LNCAP (cell line): ENCODE data around the gene PAEP.

Experiments used
- CTCF ChIP-seq: fragments of 450-650 bp; IDR thresholded peaks from 2 replicates; pipeline ENCODE4 v1.5.1; 2017; ENCODE audit warnings: mild to moderate bottlenecking

PAEP gene

GRCh38 chr9:135516132-135516860 lies 45.3 kb upstream of the PAEP start:
- TF ChIP-seq CTCF, result no peak

- no peak for TF ChIP-seq CTCF
These were observed 44.1 kb upstream of the PAEP start for GRCh38 chr9:135517407-135517822.

DNA sequence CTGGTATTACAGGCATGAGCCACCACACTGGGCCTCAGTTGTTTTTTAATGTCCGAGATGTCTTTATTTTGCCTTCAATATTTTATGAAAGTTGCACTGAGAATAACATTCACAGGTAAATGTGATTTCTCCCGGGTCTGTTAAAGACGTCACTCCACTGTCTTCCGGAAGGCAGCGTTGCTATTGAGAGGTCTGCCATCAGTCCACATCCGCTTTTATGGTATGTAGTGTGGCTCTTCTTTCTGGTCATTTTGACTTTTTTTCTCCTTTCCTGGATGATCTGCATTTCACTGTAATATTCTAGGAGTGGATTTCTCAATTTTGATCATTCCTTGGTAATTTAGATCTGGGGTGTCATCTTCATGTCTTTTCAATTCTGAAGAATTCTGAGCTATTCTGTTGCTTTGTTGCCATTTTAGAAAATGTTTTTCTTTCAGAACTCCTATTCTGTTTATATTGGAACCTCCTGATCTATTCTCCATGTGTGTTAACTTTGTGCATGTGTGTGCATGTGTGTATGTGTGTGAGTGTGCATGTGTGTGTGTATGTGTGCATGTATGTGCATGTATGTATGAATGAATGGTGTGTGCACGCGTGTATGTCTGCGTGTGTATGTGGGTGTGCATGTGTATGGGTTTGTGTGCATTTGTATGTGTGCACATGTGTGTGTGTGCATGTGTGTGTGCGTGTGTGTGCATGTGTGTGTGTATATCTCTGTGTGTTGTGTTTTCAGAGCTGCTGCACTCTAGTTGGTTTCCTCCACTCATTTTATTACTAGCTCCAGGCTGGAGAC lies 42.2 kb upstream of the PAEP start:
- no peak for TF ChIP-seq CTCF

GRCh38 chr9:135520916-135521607 lies 40.5 kb upstream of the PAEP start, which contains the start of gene LCN1:
TSS of gene LCN1 (plus strand) at chr9:135521440. CDS start at chr9:135521498, 58 bp downstream.
- no peak for TF ChIP-seq CTCF

DNA sequence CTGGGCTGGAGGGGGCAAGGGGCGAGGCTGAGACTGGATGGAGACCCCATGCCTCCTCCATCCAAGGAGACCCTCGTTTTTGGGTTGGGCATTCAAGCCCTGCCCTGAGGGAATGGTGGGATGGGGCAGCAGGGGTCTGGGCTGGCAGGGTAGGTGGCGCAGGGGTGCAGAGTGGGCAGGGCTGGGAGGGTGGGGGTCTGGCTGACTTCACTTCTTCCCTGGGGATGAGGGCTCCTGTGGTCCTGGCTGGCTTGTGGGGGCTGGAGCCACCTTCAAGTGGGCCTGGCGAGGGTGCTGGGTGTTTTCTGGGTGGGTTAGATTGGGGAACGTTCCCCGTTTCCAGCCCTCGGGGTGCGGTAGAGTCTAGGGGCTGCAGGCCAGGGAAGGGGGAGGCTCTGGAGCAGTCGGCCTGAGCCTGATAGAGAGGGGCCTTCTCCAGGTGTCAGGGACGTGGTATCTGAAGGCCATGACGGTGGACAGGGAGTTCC lies 39.9 kb upstream of the PAEP start:
- no peak for TF ChIP-seq CTCF

DNA sequence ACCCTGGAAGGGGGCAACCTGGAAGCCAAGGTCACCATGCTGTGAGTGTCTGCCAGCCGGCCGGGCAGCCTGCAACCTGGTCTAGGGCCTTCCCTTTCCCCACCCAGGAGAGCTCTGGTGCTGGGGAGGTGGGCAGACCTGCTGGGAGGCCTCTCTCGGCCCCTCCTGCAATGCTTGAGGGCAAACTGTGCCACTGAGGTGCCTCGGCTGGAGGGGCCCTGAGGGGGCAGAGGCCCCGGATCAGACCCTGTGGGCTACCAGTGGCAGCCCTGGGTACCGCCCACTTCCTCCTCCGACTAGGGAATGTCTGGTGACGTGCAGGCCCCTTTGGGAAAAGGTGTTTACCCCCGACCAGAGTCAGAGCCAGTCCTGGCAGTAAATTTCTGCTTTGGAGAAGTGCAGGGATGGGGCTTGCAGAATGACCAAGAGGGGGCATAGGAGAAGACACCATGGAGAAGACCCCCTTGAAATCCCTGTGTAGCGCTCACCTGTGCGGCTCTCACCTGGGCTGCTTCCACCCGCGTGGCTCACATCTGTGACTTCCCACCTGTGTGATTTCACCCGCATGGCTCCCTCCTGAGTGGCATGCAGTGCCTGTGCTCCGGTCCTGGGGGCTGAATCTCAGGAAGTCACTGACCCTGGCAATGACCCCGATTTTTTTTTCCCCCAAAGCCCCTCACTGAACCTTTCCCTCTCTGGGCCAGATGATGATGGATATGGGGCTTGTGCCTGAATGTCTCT lies 39.2 kb upstream of the PAEP start:
- TF ChIP-seq CTCF, result no peak

- no peak for TF ChIP-seq CTCF
These were observed 38.6 kb upstream of the PAEP start for GRCh38 chr9:135522931-135523330.
